NCI-H748 (cell line): ENCODE results near the gene SH2D2A.

ENCODE experiments used
- DNase-seq: peaks from one replicate; lab custom pipeline; 2025; ENCODE audit not compliant: unreplicated experiment; lab: John Stamatoyannopoulos, UW

SH2D2A gene

DNA sequence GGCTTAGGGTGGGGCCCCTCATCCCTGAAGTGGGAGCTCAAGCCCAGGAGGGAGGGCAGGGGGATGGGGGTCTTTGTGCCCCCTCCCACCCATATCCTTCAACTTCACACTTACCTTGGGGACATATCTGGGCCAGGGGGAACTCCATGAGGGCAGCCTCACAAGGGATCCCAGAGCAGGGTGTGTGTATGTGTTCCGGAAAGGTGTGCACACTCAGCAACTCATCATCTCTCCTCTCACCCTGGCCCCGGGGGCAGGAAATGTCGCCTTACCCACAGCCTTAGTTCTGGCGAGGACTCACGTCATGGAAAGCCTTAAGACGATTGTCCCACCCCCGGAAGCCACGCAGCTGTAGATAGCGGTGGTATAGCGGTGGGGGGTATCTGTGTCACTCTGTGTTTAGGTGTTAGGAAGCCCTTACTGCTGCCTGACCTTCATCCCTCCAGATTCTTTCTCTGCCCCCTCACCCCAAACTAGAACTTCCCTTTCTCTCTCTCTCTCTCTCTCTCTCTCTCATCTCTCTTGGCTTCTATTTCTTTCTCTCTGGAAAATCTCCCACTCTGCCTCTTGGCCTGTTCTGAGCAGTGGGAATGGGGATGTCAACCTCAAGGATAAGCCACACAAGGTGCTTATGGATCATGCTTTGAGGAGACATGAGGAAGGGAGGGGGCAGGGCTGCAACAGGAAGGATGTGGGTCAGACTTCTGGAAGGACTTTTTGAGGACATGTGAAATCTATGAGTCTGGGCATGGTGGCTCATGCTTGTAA, at the start of gene SH2D2A:
SH2D2A (minus strand) TSS at position 288 of the 768 bp plus-strand sequence; CDS start at position 148, 140 bp downstream.
- no peak for DNase-seq

DNA sequence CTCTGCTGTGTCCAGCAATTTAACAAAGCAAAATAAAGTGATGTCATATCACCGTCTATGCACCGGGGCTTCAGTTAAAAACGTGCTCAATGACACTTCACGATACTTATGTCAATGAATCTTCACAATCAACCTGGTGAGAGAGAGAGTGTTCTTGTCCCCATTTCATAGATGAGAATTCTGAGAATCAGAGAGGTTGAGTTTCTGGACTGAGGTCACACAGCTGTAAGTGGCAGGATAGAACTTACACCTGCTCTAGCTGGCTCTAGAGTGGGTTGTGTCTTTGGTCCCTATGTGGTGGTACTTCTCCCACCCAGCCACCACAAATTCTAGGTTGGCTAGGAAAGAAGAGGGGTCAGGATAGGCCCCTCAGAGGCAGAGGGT, 49.2 kb upstream of the SH2D2A start:
- no peak for DNase-seq

GRCh38 chr1:156865258-156865657, 48.6 kb upstream of the SH2D2A start:
- no peak for DNase-seq

- DNase-seq: no peak
Observed at GRCh38 chr1:156864796-156865195, 48.1 kb upstream of the SH2D2A start.

DNA sequence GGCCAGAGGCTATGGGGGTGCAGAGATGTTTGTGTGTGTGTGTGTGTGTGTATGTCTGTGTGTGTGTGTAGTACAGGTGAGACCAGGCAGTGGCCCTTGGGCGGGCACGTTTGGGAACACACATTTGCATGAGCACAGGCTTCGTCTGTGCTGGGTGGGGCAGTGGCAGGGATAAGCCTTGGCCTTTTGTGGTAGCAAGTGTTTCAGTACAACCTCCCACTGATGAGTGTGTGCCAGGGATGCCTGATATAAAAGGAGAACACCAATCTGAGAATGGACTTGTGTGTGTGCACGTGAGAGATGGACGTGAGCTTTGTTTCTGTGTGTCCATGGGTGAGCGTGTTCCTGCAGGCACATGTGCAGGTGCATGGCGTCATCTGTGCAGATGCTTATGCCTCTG, 47.0 kb upstream of the SH2D2A start:
- DNase-seq: no peak

DNA sequence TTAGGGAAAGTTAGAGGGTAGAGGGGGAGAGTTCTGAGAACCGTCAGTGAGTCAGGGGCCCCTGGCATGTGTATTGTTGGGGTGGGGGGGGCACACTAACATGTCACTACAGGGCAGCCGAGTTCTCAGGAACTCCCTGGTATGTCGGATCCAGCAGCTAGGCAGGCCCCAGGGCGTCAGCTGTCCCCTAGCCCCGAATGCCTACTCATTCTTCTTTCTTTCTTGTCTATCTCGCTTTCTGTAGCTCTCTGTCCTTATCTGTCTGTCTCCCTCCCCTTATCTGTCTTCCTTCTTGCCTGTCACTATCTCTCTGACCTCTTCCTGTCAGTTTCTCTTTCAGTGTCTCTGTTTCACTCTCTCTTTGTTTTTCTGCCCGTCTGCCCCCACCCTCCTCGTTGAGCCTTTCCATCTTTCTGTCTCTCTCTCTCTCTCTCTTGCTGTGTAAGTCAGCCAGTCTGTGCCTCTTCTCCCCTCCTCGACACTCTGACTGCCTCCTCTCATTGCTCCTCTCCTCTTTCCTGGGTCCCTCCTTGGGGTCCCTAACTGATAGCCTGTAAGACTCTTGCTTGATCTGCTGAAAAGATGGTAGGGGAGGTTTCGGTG, 46.5 kb upstream of the SH2D2A start:
- DNase-seq: no peak

DNA sequence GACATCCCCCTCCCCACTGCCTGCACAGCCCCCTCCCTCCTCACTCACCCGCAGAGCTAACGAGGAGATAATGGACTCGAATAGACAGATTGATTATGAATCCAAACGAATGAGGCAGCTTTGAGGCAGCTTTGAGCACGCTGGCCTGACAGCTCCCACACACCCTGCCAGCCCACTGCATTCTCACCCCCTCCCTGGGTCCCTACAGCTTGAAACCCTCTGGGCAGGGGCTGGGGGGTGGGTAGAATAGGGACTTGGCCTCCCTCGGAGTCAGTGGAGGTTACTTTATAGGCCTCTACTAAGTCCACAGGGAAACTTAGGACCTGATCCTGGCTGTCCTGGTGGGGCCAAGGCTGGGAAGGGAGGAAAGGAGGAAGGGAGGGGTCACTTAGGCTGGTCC, 45.9 kb upstream of the SH2D2A start:
- DNase-seq: no peak

- DNase-seq: peak; percentile 85
Observed at GRCh38 chr1:156860628-156861423, 44.2 kb upstream of the SH2D2A start, which contains the start of gene NTRK1. TSS of gene NTRK1 (plus strand) at chr1:156860865. CDS start at chr1:156860935, 70 bp downstream.

DNA sequence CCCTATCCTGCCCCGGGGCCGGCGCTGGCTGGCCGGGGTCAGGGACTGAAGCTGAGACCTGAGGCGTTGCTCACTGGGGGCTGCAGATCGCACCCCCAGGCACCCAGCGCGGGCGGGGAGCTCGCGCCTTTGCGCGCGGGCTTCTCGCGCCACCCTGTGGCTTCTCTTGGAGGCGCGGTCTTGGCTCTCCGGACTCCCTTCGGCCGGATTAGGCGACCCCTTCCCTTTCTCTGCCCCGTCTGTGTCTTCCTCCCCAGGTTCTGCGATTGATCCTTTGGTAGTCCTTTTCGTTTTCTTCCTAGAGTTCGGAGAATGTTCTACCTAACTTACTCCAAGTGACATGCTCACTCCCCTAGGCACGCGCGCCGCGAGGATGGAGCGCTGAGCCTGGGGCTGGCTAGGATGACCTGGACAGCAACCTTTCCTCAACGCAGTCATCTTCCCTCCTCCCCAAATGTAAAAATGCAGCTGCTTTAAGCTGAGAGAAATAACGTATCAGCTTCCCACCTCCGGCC, 43.5 kb upstream of the SH2D2A start:
- peak; percentile 79 for DNase-seq

DNA sequence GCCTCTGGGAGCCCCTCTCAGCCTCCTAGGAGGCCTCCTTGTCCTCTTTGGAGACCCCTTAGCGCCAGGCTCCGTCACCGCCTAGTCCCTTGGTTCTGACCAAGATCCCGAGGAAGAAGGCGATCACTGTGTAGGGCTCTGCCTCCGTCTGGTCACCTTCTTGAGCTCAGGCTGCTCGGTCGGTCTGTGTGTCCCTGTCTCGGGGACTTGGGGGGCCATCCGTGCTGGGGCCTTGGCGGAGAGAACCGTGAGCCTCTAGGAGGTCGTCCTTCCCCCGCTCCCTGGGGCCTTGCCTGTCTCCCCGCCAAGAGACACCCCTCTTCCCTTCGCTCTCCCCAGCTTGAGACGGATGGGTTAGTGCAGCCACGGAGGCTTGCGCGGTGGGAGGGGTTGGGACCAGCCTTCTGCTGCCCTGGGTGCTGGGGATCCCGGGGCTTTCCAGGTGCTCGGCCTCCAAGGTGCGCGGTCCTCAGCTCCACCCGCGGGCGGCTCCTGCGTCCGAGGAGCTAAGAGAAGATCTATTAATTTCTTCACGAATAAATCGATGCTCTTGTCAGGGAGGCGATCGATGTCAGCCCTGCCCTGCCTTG, 43.0 kb upstream of the SH2D2A start:
- peak; percentile 75 for DNase-seq

DNA sequence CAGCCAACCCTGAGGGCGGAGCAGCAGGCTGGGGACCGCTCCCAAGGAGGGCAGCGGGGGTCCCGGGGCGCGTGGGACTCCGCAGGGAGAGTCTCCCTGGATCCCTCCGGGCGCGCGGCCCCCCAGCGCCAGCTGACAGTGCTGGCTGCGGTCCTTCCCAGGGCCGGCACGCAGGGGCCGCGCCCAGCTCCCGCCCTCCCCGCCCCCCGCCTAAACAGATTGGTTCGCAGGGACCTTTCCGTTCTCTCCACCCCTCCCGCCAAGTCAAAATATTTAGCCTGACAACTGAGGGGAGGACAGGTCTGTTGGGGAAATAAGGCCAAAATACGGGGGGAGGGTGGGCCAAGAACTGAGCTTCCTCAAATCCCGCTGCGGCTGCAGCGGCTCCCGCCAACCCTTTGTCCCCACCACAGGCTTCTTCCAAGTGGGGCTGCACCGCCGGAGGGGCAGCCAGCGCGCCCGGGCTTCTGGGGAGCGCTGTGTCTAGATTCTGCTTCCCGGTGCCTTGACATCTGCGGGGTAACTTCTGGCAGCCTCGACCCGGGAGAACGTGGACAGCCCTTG, 42.4 kb upstream of the SH2D2A start, which contains the start of gene INSRR:
INSRR (minus strand) TSS at position 159 of the 564 bp plus-strand sequence. CDS start 496 bp downstream, outside the sequence.
- DNase-seq: peak; percentile 52

GRCh38 chr1:156858555-156858956, 41.9 kb upstream of the SH2D2A start:
- peak; percentile 31 for DNase-seq

DNA sequence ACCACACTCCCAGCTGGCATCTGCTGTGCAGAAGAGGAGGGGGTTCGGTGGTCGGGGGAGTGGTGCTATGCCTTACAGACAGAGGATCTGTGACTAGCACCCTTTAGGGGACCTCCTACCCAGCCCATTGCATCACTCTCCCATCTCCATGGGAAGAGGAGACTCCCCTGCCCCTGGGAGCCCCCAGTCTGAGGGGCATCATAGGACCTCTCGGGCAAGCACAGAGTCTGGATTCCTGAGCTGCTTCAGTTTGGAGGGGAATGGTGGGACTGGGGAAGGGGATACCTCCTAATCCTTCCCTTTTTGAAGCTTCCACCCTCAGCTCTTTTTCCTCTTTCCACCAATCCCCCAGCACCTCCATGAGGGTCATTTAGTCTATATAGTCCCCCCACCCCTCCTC, 40.9 kb upstream of the SH2D2A start:
- DNase-seq: no peak

DNA sequence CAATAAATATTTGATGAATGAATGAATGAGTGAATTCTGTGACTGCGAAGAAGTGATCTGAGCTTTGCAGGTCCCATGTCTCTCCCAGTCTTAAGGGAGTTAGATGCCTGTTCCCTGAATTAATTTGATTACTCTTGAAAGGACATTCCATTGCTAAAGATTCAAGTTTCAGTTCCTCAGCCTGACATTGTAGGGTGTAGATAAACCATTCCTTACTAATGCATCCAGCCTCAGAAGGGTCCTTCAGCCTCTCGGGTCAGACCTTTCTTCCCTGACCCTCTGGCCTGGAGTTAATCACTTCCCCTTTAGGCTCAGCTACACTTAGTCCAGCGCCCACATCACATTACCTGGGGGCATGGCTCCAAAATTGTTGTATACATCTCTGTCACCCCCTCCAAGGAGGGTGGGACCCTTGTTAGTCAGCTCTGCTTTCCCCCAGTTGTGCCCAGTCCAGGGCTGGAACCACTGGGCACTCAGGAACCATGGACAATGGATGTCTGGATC, 39.7 kb upstream of the SH2D2A start:
- DNase-seq: no peak

GRCh38 chr1:156854634-156855033, 38.0 kb upstream of the SH2D2A start:
- DNase-seq: no peak

DNA sequence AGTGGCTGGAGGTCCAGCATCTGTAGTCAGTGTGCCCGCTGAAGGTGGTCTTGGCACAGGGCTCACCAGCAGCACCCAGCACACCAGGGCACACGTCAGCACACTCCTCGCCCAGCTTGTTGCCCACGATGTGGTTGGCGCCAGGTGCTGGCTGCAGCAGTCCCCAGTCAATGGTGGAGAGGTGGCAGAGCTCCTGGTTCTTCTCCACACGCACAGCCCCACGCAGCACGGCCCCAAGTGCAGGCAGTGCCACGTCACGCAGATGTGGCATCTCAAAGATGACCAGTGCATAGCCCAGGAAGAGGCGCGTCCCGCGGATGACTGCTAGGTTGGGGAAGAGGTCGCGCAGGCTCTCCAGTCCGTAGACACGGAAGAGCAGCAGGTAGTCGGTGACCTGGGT, 37.1 kb upstream of the SH2D2A start:
- DNase-seq: no peak

DNA sequence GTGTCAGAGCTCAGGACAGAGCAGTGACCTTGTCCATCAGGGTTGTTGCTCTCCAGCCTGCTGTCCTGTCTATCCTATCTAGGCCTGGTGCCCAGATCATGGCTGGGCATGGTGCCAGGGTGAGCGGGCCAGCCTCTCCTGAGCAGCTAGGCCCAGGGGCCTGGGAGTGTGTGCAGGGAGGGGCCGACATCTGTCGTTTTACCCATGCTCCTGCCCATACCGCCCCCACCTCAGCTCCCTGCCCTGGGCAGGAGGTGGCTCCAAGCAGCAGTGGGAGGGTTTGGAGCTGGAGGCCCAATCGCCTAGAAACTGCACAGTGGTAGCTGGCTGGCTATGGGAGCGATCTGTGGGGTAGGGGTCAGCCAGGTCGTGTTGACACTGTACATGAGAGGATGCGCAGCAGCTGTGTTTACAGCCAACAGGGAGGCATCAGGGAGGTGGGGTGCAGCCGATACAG, 35.8 kb upstream of the SH2D2A start:
- peak; percentile 98 for DNase-seq

DNA sequence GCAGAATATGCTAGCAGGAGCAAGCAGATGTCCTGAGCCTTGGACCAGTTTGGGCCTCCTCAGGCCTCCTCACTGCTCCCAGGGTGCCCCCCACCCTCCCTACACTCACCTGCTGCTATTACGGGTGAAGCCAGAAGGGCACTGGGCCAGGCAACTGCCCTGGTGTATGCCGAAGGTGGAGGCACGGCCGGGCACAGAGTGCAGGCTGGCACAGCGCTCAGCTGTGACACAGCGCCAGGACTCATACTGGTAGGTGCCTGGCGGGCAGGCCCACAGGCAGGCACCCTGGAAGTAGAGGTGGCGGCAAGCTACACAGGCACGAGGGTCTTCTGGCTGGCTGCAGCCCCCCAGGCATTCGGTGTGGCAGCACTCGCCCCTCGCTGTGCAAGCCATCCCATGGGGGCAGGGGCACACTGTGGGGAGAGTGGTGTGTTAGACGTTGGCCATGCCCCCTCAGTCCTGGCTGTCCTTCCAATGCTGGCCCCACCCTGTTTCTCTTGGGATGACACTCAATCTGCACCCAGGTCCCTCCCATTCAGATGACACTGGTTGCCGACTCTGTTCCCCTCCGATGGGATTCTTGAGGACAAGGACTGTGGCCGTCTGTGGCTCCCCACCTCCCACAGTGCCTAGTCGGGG, 35.2 kb upstream of the SH2D2A start:
- no peak for DNase-seq

GRCh38 chr1:156849151-156849496, 32.5 kb upstream of the SH2D2A start:
- DNase-seq: no peak
